Measurements from ENCODE around the gene INPP4A.
A peak's percentile ranks its signal among the peaks of the same experiment; 100 is the strongest.

The INPP4A gene

DNA sequence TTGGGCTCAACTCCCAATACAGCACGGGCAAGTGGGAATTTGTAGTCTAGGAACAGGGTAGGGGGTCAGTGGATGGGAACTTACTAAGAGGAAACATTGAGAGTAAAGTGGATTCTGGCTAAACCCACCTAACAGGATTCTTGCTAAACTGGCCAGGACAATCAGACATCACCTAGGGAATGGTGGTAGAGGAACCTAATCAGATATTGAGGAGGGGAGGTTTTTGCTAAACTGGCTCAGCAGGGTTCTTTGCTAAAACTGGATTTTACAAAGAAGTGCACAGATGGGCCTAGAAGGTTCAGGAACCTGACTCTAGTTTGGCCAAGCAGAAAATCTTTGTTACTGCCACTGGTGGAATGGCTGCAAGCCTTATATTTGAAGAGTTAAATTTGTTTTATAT, 55.9 kb downstream of the INPP4A start:
- Histone ChIP-seq H3K4ac (ENCODE audit: low read length) (no peak overlapping the region), H2AFZ (ENCODE audit: low read length) (no peak overlapping the region), H4K8ac (ENCODE audit: low read depth, low read length) (no peak overlapping the region), H2BK15ac (ENCODE audit: low read length) (no peak overlapping the region), H2AK5ac (ENCODE audit: low read depth, low read length) (no peak overlapping the region), H2BK5ac (ENCODE audit: low read length) (no peak overlapping the region), H3K79me1 (ENCODE audit: low read depth, low read length) (no peaks in the 10 kb centered on the region), H3K36me3 (replicated peaks in 1 of 2; ENCODE audit: control insufficient read depth in 2 of 2, insufficient read depth in 2 of 2, low read length in 2 of 2) (no peaks in the 10 kb centered on the region), H3K23ac (ENCODE audit: low read depth, low read length, poor library complexity) (no peak overlapping the region), H2BK12ac (ENCODE audit: low read length) (no peak overlapping the region), H3K4me2 (ENCODE audit: insufficient read depth, low read length, poor library complexity, severe bottlenecking) (no peak overlapping the region), H2BK120ac (ENCODE audit: low read depth, low read length) (no peak overlapping the region), H3K9me3 (replicated peaks in 1 of 2; ENCODE audit: control insufficient read depth in 2 of 2, insufficient read depth in 1 of 2, low read depth in 1 of 2, low read length in 2 of 2) (peaks cover 4 to 26% of the 10 kb centered on the region in 2 donors), H3K27ac (replicated peaks; ENCODE audit: low read length) (no peak overlapping the region), H3K14ac (ENCODE audit: low read length) (no peak overlapping the region), H3K27me3 (ENCODE audit: control insufficient read depth in 3 of 3, insufficient read depth in 3 of 3, low read depth in 1 of 3, low read length in 3 of 3) (no peaks in the 10 kb centered on the region), H3K9ac (ENCODE audit: low read depth, low read length, poor library complexity) (no peak overlapping the region), H4K91ac (ENCODE audit: low read depth, low read length, poor library complexity) (no peak overlapping the region), H3K4me3 (ENCODE audit: low read length in 2 of 2) (no peak overlapping the region), H3K4me1 (ENCODE audit: control insufficient read depth in 2 of 2, insufficient read depth in 1 of 2, low read depth in 1 of 2, low read length in 2 of 2) (peaks cover 12 to 35% of the 10 kb centered on the region in 2 donors), H3K18ac (ENCODE audit: low read length) (no peak overlapping the region)
- DNase-seq (ENCODE audit: low spot score) = no peak
- no CpG with 5 or more reads among the region's 1 CpG for WGBS, 2 donors (ENCODE audit: extremely low coverage in 2 of 2, insufficient read length in 2 of 2, insufficient replicate concordance in 1 of 2)

DNA sequence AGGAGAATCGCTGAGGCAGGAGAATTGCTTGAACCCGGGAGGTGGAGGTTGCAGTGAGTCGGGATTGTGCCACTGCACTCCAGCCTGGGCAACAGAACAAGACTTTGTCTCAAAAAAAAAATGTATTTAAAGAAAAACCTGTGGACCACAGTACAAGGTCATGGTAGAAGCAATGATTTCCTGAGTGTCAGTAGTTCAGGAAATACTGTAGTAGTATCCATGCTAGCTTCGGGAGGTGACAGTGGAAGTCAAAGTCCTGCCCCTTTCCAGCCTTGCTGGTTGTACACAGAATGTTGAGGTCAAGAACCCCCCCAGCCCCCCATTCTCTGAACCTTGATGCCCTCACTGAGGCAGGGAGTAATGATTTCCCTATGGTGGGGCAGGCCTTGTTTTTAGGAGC, 56.6 kb downstream of the INPP4A start:
- H2AK5ac ChIP-seq (ENCODE audit: low read depth, low read length) = no peak overlapping the region
- H2BK120ac ChIP-seq (ENCODE audit: low read depth, low read length) = no peak overlapping the region
- no peak overlapping the region for H3K23ac ChIP-seq (ENCODE audit: low read depth, low read length, poor library complexity)
- no peaks in the 10 kb centered on the region for H3K36me3 ChIP-seq (replicated peaks in 1 of 2; ENCODE audit: control insufficient read depth in 2 of 2, insufficient read depth in 2 of 2, low read length in 2 of 2)
- DNase-seq (ENCODE audit: low spot score) = no peak
- no peaks in the 10 kb centered on the region for H3K79me1 ChIP-seq (ENCODE audit: low read depth, low read length)
- no peak overlapping the region for H2BK5ac ChIP-seq (ENCODE audit: low read length)
- no peak overlapping the region for H2AFZ ChIP-seq (ENCODE audit: low read length)
- no peak overlapping the region for H3K4me3 ChIP-seq (ENCODE audit: low read length in 2 of 2)
- peaks cover 12 to 39% of the 10 kb centered on the region in 2 donors for H3K4me1 ChIP-seq (ENCODE audit: control insufficient read depth in 2 of 2, insufficient read depth in 1 of 2, low read depth in 1 of 2, low read length in 2 of 2)
- no peak overlapping the region for H3K18ac ChIP-seq (ENCODE audit: low read length)
- no peak overlapping the region for H4K91ac ChIP-seq (ENCODE audit: low read depth, low read length, poor library complexity)
- H2BK15ac ChIP-seq (ENCODE audit: low read length) = no peak overlapping the region
- H3K9ac ChIP-seq (ENCODE audit: low read depth, low read length, poor library complexity) = no peak overlapping the region
- no peak overlapping the region for H3K27ac ChIP-seq (replicated peaks; ENCODE audit: low read length)
- no peak overlapping the region for H4K8ac ChIP-seq (ENCODE audit: low read depth, low read length)
- H3K27me3 ChIP-seq (ENCODE audit: control insufficient read depth in 3 of 3, insufficient read depth in 3 of 3, low read depth in 1 of 3, low read length in 3 of 3) = no peaks in the 10 kb centered on the region
- no peak overlapping the region for H3K14ac ChIP-seq (ENCODE audit: low read length)
- no peak overlapping the region for H3K4me2 ChIP-seq (ENCODE audit: insufficient read depth, low read length, poor library complexity, severe bottlenecking)
- no peak overlapping the region for H2BK12ac ChIP-seq (ENCODE audit: low read length)
- no peak overlapping the region for H3K4ac ChIP-seq (ENCODE audit: low read length)
- H3K9me3 ChIP-seq (replicated peaks in 1 of 2; ENCODE audit: control insufficient read depth in 2 of 2, insufficient read depth in 1 of 2, low read depth in 1 of 2, low read length in 2 of 2) = peaks cover 4 to 22% of the 10 kb centered on the region in 2 donors
- WGBS, 2 donors (ENCODE audit: extremely low coverage in 2 of 2, insufficient read length in 2 of 2, insufficient replicate concordance in 1 of 2) = no CpG with 5 or more reads among the region's 4 CpGs

DNA sequence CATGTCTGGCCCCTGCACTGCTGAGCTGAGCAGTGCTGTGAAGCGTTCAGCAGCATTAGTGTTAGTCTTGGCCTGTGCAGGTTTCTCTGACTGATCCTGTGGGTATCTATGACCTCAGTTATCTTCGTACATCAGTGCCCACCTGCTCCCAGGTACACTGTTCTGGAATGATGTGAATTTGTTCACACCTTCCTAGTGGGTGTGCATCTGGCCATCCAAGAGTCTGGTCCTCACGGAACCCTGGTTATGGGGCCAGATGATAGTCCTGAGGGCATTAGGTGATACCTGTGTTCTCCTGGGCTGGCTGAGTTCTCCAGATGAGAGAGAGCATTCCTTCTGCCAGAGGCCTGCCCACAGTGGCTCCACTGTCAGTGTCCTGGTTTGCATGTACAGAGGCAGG, 57.2 kb downstream of the INPP4A start:
- no peaks in the 10 kb centered on the region for H3K79me1 ChIP-seq (ENCODE audit: low read depth, low read length)
- H3K4ac ChIP-seq (ENCODE audit: low read length) = no peak overlapping the region
- no peak overlapping the region for H3K4me2 ChIP-seq (ENCODE audit: insufficient read depth, low read length, poor library complexity, severe bottlenecking)
- H2BK5ac ChIP-seq (ENCODE audit: low read length) = no peak overlapping the region
- H3K14ac ChIP-seq (ENCODE audit: low read length) = no peak overlapping the region
- no peak overlapping the region for H3K23ac ChIP-seq (ENCODE audit: low read depth, low read length, poor library complexity)
- no peak for DNase-seq (ENCODE audit: low spot score)
- H2BK12ac ChIP-seq (ENCODE audit: low read length) = no peak overlapping the region
- no peak overlapping the region for H3K4me3 ChIP-seq (ENCODE audit: low read length in 2 of 2)
- no peak overlapping the region for H3K27ac ChIP-seq (replicated peaks; ENCODE audit: low read length)
- no CpG with 5 or more reads among the region's 3 CpGs for WGBS, 2 donors (ENCODE audit: extremely low coverage in 2 of 2, insufficient read length in 2 of 2, insufficient replicate concordance in 1 of 2)
- no peaks in the 10 kb centered on the region for H3K27me3 ChIP-seq (ENCODE audit: control insufficient read depth in 3 of 3, insufficient read depth in 3 of 3, low read depth in 1 of 3, low read length in 3 of 3)
- no peak overlapping the region for H2AFZ ChIP-seq (ENCODE audit: low read length)
- no peak overlapping the region for H4K91ac ChIP-seq (ENCODE audit: low read depth, low read length, poor library complexity)
- no peaks in the 10 kb centered on the region for H3K36me3 ChIP-seq (replicated peaks in 1 of 2; ENCODE audit: control insufficient read depth in 2 of 2, insufficient read depth in 2 of 2, low read length in 2 of 2)
- H3K4me1 ChIP-seq (ENCODE audit: control insufficient read depth in 2 of 2, insufficient read depth in 1 of 2, low read depth in 1 of 2, low read length in 2 of 2) = peaks cover 12 to 40% of the 10 kb centered on the region in 2 donors
- H2BK15ac ChIP-seq (ENCODE audit: low read length) = no peak overlapping the region
- no peak overlapping the region for H2BK120ac ChIP-seq (ENCODE audit: low read depth, low read length)
- no peak overlapping the region for H4K8ac ChIP-seq (ENCODE audit: low read depth, low read length)
- H3K9ac ChIP-seq (ENCODE audit: low read depth, low read length, poor library complexity) = no peak overlapping the region
- H2AK5ac ChIP-seq (ENCODE audit: low read depth, low read length) = no peak overlapping the region
- H3K18ac ChIP-seq (ENCODE audit: low read length) = peak overlapping the region; percentile 28
- peaks cover 1 to 17% of the 10 kb centered on the region in 2 donors for H3K9me3 ChIP-seq (replicated peaks in 1 of 2; ENCODE audit: control insufficient read depth in 2 of 2, insufficient read depth in 1 of 2, low read depth in 1 of 2, low read length in 2 of 2)

DNA sequence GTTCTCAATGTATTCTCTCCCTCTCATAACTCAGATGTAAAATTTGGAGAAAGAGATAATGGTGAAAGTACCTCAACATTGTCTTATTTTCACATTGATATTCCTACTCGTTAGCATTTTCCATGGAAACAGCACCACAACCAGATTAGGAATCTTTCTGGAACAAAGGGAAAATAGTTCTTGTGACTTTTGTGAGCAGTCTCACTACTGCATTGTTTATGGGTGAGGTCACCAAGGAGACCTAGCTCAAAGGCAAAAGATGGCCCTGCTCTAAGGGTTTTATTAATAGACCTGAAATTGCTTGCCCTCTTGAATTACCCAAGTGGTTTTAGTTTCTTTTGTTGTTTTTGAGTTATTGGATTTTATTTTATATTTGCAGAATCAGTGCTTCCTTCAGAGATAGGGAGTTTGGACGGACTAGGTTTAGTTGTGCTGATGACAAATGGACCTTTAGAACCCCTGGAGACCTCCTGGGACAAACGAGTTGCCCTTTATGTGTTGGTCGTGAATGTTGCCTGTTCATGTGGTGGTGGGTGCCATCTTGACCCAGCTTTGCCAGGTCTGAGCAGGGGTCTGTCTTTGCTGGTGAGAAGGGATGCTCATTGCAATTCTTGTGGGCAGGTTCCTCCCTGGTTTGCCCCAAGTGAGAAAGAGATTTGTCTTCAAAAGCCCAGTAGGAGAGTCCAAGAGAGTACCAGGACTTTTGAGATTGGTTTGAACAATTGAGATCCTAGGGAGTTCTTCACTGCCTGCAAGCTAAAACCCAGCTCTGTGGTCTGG, 58.1 kb downstream of the INPP4A start:
- H3K27me3 ChIP-seq (ENCODE audit: control insufficient read depth in 3 of 3, insufficient read depth in 3 of 3, low read depth in 1 of 3, low read length in 3 of 3) = no peaks in the 10 kb centered on the region
- no peak overlapping the region for H3K27ac ChIP-seq (replicated peaks; ENCODE audit: low read length)
- H3K79me1 ChIP-seq (ENCODE audit: low read depth, low read length) = no peaks in the 10 kb centered on the region
- no peak overlapping the region for H3K4me2 ChIP-seq (ENCODE audit: insufficient read depth, low read length, poor library complexity, severe bottlenecking)
- H3K4me1 ChIP-seq (ENCODE audit: control insufficient read depth in 2 of 2, insufficient read depth in 1 of 2, low read depth in 1 of 2, low read length in 2 of 2) = peaks cover 14 to 42% of the 10 kb centered on the region in 2 donors
- H2BK15ac ChIP-seq (ENCODE audit: low read length) = no peak overlapping the region
- H3K18ac ChIP-seq (ENCODE audit: low read length) = peak overlapping the region; percentile 31
- no peak overlapping the region for H4K8ac ChIP-seq (ENCODE audit: low read depth, low read length)
- no peak overlapping the region for H4K91ac ChIP-seq (ENCODE audit: low read depth, low read length, poor library complexity)
- no peak overlapping the region for H2BK5ac ChIP-seq (ENCODE audit: low read length)
- H3K4me3 ChIP-seq (ENCODE audit: low read length in 2 of 2) = no peak overlapping the region
- H3K23ac ChIP-seq (ENCODE audit: low read depth, low read length, poor library complexity) = no peak overlapping the region
- no peak overlapping the region for H3K14ac ChIP-seq (ENCODE audit: low read length)
- H2BK12ac ChIP-seq (ENCODE audit: low read length) = no peak overlapping the region
- no peaks in the 10 kb centered on the region for H3K36me3 ChIP-seq (replicated peaks in 1 of 2; ENCODE audit: control insufficient read depth in 2 of 2, insufficient read depth in 2 of 2, low read length in 2 of 2)
- no peak overlapping the region for H2AK5ac ChIP-seq (ENCODE audit: low read depth, low read length)
- no peak overlapping the region for H2BK120ac ChIP-seq (ENCODE audit: low read depth, low read length)
- no peak overlapping the region for H2AFZ ChIP-seq (ENCODE audit: low read length)
- no peak overlapping the region for H3K9ac ChIP-seq (ENCODE audit: low read depth, low read length, poor library complexity)
- WGBS, 2 donors (ENCODE audit: extremely low coverage in 2 of 2, insufficient read length in 2 of 2, insufficient replicate concordance in 1 of 2) = no CpG with 5 or more reads among the region's 4 CpGs
- H3K9me3 ChIP-seq (replicated peaks in 1 of 2; ENCODE audit: control insufficient read depth in 2 of 2, insufficient read depth in 1 of 2, low read depth in 1 of 2, low read length in 2 of 2) = peaks cover 0 to 10% of the 10 kb centered on the region in 2 donors
- peak; percentile 4 for DNase-seq (ENCODE audit: low spot score)
- H3K4ac ChIP-seq (ENCODE audit: low read length) = no peak overlapping the region
